Endothelial cell of hepatic sinusoid (primary cell): ENCODE results near the gene SH3BP5.

Experiments
- in situ Hi-C: cut with HindIII; loops from 2 replicates; pipeline ENCODE4 v1.10.0; 2017; ENCODE audit warnings: low sequenced_read_pairs

SH3BP5 gene

GRCh38 chr3:15217011-15217671 is 115.2 kb downstream of the SH3BP5 start:
- in situ Hi-C loops: no loop called here

DNA sequence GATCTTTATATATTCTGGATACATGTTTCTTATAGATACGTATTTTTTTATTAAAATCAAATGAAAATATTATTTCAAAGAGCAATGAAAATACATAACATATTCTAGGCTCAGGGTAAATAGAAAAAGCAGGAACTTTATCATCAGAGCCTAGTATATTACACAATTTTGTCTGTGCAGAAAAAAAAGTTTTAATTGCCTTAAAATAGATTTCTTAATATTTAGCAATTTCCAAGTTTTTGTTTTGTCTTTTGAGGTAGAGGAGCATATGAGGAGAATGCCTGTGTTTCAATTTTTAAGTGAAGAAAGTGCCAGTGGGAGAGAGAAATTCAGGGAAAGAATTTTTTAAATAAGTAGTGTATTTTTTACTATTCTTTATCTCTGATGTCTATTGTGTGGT is 115.9 kb downstream of the SH3BP5 start:
- in situ Hi-C loops: no loop called here

GRCh38 chr3:15215996-15216395 is 116.4 kb downstream of the SH3BP5 start:
- in situ Hi-C loops: no loop called here

DNA sequence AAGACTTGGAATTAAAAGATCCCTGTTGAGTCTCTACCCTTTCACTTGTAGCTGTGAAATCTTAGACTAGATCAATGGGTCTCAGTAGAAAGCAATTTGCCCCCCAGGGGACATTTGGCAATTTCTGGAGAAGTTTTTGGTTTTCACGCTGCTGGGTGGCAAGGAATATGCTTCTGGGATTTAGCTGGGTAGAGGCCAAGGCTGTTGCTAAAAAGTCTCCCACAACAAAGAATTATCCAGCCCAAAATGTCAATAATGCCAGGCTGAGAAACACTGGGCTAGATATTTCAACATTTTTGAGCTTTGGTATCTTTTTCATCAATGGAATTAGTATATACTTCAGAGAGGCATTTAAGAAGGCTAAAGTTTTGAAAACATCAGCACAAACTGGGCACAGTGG is 117.6 kb downstream of the SH3BP5 start:
- in situ Hi-C loops: no loop called here

- in situ Hi-C loops: no loop called here
These were observed 120.4 kb downstream of the SH3BP5 start for GRCh38 chr3:15211937-15212336.

DNA sequence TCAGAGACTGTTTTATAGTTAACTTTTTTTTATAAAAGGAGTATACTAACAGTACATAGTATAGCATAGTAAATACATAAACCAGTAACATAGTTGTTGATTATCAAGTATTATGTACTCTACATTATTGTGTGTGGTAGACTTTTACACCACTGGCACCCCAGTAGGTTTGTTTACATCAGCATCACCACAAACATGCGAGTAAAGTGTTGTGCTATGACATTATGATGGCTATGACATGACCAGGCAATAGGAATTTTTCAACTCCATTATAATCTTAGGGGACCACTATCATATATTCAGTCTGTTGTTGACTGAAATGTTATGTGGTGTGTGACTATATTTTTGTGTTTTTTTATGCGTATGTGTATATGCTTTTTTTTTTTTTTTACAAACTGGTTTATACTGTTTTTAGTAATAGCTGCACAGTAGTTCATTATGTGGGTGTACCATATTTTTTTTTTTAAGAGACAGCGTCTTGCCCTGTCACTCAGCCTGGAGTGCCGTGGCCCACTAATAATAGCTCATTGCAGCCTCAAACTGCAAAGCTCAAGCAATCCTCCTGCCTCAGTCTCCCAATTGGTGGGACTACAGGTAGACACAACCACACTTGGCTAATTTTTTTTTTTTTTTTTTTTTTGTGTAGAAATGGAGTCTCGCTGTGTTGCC is 124.4 kb downstream of the SH3BP5 start:
- in situ Hi-C loops: no loop called here

DNA sequence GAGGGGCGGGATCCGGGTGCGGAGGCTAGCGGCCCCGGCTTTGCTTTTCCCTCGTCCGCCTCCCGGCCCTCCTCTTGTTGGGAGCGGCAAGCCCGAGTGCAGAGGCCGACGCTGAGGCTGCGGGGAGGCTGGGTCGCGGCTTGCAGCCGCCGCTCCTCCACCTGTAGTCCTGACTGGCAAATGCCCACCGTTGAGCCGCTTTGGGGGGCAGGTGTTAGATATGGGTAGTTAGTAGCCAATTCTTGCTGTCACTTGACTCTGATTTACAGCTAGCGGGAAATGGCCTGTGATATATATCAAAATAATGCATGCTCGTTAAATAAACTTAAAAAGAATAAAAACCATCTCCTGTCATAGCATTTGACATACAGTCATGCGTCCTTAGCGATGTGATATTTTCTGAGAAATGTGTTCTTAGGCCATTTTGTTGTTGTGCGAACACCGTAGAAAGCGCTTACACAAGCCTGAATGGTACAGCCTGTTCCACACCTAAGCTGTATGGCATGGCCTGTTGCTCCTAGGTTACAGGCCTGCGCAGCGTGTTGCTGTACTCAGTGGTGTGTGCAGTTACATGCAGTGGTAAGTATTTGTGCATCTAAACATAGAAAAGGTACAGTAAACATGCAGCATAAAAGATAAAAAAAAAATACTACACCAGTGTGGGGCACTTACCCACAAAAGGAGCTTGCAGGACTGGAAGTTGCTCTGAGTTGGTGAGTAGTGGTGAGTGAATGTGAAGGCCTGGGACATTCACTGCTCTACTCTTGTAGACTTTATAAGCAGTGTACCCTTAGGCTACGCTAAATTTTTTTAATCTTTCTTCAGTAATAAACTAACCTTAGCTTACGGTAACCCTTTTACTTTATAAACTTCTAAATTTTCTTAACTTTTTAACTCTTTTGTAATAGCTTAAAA is 125.5 kb downstream of the SH3BP5 start:
- in situ Hi-C loops: no loop called here

DNA sequence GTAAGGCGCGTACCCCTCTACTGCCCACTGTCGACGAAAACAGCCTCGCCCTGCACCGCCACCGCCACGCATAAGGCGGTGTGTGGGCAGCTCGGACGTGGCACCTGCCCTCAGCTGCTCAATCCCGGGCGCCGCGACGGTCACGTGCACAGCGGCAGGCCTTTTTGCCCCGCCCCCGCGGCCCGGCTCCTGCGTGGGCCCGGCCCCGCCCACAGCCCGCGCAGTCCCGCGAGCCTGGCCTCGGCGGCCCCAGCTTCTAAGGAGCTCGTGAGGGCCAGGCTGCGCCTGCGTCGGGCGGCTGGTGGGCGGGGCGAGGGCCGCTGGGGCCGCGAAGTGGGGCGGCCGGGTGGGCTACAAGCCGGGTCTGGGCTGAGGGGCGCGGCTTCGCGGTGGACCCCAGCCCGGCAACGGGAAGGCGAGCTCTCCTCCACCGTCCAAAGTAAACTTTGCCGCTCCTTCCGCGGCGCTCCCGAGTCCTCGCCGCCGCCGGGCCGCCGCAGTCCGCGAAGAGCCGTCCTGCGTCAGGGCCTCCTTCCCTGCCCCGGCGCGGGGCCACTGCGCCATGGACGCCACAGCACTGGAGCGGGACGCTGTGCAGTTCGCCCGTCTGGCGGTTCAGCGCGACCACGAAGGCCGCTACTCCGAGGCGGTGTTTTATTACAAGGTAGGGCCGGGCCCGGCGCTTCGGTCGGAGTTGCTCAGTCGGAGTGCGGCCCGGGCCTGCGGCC is 126.3 kb downstream of the SH3BP5 start, which contains the start of gene CAPN7:
Gene CAPN7 (plus strand): TSS at position 313 of the 728 bp plus-strand sequence. CDS start 250 bp downstream, at position 563.
- in situ Hi-C loops: no loop called here

- in situ Hi-C loops: no loop called here
These were observed 126.9 kb downstream of the SH3BP5 start for GRCh38 chr3:15205482-15205933.
